HepG2 (cell line): Measurements from ENCODE around the gene OPRL1. TPM values are rescaled to one million over a fixed set of nuclear protein-coding genes. Genes with fewer than 3 reads are reported as not detected.

Experiments used
- DPF2 ChIP-seq: sonication (generic); formaldehyde crosslinking; IDR thresholded peaks from 2 replicates; pipeline ENCODE4 v1.4.0; 2020; ENCODE audit warnings: mild to moderate bottlenecking, low read depth, missing genetic modification reagents, borderline replicate concordance
- HOXD1 ChIP-seq: sonication (generic); formaldehyde crosslinking; IDR thresholded peaks from 2 replicates; pipeline ENCODE4 v1.5.0; 2020; ENCODE audit warnings: missing genetic modification reagents
- IKZF5 ChIP-seq: IDR thresholded peaks from 2 replicates; pipeline ENCODE4 v1.6.1; 2018; ENCODE audit warnings: missing genetic modification reagents, mild to moderate bottlenecking, missing compliant biosample characterization
- PATZ1 ChIP-seq: sonication (generic); formaldehyde crosslinking; IDR thresholded peaks from 2 replicates; pipeline ENCODE4 v1.4.0; 2020; ENCODE audit warnings: missing genetic modification reagents
- PRDM15 ChIP-seq: sonication (generic); formaldehyde crosslinking; IDR thresholded peaks from 2 replicates; pipeline ENCODE4 v1.4.0; 2020; ENCODE audit warnings: missing genetic modification reagents
- ZFY ChIP-seq: sonication (generic); formaldehyde crosslinking; IDR thresholded peaks from 2 replicates; pipeline ENCODE4 v1.4.0; 2020; ENCODE audit warnings: missing genetic modification reagents
- ZMYM4 ChIP-seq: sonication (generic); formaldehyde crosslinking; IDR thresholded peaks from 2 replicates; pipeline ENCODE4 v1.8.1; 2023; ENCODE audit warnings: mild to moderate bottlenecking, missing genetic modification reagents
- polyA plus RNA-seq, 8 experiments: library from polyadenylated mRNA; depleted of rRNA in 3 of 8; stranded (reverse) in 7 of 8; unstranded in 1 of 8; fragments of >200 nt; fragmentation: Illumina TruSeq in 4 of 8; extraction: Trizol in 4 of 8; gene quantifications; 2 replicates each; pipeline versions ENCODE4 v1.2.1 to v1.2.3, GENCODE V29; 2011 to 2016; ENCODE audit warnings: low read depth in 4 of 8, missing spikeins in 1 of 8, mixed read lengths in 1 of 8; ENCODE audit not compliant: insufficient read depth in 1 of 8
- total RNA-seq, 5 experiments: library from RNA; depleted of rRNA; stranded (reverse); fragments of >200 nt; fragmentation: Illumina TruSeq; extraction: Trizol; gene quantifications; 2 replicates each; pipeline ENCODE4 v1.2.3, GENCODE V29; 2016; ENCODE audit warnings: low read depth in 1 of 5
- TF ChIP-seq, protein P1 (sequence below): sonication (generic); formaldehyde crosslinking; conservative IDR thresholded peaks from 2 replicates; pipeline ENCODE4 v1.4.0; 2020; ENCODE audit warnings: mild to moderate bottlenecking, missing genetic modification reagents, moderate library complexity
- TF ChIP-seq, protein P2 (sequence below): sonication (generic); formaldehyde crosslinking; IDR thresholded peaks from 2 replicates; pipeline ENCODE4 v1.4.0; 2020; ENCODE audit warnings: mild to moderate bottlenecking, missing genetic modification reagents
- TF ChIP-seq, protein P3 (sequence below): sonication (generic); formaldehyde crosslinking; IDR thresholded peaks from 2 replicates; pipeline ENCODE4 v1.5.0; 2020; ENCODE audit warnings: missing genetic modification reagents, mild to moderate bottlenecking, borderline replicate concordance

The OPRL1 gene
- total and polyA plus RNA-seq, 2 of the 13 experiments (the other 11 are each of a cell fraction or from before 2014, with no cell fraction given): 0.35 to 0.71 TPM

GRCh38 chr20:64063389-64064144 is 16.3 kb upstream of the OPRL1 start (continued):
- peak; percentile 43; the same call in 1 of the 2 replicates for TF ChIP-seq PATZ1 (CRISPR knock-in tag)
- TF ChIP-seq, protein P1, sequence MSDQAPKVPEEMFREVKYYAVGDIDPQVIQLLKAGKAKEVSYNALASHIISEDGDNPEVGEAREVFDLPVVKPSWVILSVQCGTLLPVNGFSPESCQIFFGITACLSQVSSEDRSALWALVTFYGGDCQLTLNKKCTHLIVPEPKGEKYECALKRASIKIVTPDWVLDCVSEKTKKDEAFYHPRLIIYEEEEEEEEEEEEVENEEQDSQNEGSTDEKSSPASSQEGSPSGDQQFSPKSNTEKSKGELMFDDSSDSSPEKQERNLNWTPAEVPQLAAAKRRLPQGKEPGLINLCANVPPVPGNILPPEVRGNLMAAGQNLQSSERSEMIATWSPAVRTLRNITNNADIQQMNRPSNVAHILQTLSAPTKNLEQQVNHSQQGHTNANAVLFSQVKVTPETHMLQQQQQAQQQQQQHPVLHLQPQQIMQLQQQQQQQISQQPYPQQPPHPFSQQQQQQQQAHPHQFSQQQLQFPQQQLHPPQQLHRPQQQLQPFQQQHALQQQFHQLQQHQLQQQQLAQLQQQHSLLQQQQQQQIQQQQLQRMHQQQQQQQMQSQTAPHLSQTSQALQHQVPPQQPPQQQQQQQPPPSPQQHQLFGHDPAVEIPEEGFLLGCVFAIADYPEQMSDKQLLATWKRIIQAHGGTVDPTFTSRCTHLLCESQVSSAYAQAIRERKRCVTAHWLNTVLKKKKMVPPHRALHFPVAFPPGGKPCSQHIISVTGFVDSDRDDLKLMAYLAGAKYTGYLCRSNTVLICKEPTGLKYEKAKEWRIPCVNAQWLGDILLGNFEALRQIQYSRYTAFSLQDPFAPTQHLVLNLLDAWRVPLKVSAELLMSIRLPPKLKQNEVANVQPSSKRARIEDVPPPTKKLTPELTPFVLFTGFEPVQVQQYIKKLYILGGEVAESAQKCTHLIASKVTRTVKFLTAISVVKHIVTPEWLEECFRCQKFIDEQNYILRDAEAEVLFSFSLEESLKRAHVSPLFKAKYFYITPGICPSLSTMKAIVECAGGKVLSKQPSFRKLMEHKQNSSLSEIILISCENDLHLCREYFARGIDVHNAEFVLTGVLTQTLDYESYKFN (CRISPR knock-in tag): no peak
- no peak for TF ChIP-seq ZFY
- TF ChIP-seq ZMYM4 (CRISPR knock-in tag): peak; percentile 42; the same call in 1 of the 2 replicates
- TF ChIP-seq, protein P2, sequence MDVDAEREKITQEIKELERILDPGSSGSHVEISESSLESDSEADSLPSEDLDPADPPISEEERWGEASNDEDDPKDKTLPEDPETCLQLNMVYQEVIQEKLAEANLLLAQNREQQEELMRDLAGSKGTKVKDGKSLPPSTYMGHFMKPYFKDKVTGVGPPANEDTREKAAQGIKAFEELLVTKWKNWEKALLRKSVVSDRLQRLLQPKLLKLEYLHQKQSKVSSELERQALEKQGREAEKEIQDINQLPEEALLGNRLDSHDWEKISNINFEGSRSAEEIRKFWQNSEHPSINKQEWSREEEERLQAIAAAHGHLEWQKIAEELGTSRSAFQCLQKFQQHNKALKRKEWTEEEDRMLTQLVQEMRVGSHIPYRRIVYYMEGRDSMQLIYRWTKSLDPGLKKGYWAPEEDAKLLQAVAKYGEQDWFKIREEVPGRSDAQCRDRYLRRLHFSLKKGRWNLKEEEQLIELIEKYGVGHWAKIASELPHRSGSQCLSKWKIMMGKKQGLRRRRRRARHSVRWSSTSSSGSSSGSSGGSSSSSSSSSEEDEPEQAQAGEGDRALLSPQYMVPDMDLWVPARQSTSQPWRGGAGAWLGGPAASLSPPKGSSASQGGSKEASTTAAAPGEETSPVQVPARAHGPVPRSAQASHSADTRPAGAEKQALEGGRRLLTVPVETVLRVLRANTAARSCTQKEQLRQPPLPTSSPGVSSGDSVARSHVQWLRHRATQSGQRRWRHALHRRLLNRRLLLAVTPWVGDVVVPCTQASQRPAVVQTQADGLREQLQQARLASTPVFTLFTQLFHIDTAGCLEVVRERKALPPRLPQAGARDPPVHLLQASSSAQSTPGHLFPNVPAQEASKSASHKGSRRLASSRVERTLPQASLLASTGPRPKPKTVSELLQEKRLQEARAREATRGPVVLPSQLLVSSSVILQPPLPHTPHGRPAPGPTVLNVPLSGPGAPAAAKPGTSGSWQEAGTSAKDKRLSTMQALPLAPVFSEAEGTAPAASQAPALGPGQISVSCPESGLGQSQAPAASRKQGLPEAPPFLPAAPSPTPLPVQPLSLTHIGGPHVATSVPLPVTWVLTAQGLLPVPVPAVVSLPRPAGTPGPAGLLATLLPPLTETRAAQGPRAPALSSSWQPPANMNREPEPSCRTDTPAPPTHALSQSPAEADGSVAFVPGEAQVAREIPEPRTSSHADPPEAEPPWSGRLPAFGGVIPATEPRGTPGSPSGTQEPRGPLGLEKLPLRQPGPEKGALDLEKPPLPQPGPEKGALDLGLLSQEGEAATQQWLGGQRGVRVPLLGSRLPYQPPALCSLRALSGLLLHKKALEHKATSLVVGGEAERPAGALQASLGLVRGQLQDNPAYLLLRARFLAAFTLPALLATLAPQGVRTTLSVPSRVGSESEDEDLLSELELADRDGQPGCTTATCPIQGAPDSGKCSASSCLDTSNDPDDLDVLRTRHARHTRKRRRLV (CRISPR knock-in tag): peak; percentile 80; the same call in 1 of the 2 replicates
- TF ChIP-seq DPF2: no peak
- no peak for TF ChIP-seq PRDM15 (CRISPR knock-in tag)
- no peak for TF ChIP-seq HOXD1 (CRISPR knock-in tag)
- no peak for TF ChIP-seq IKZF5
- TF ChIP-seq, protein P3, sequence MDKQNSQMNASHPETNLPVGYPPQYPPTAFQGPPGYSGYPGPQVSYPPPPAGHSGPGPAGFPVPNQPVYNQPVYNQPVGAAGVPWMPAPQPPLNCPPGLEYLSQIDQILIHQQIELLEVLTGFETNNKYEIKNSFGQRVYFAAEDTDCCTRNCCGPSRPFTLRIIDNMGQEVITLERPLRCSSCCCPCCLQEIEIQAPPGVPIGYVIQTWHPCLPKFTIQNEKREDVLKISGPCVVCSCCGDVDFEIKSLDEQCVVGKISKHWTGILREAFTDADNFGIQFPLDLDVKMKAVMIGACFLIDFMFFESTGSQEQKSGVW: no peak
